ENCODE results near the gene PCSK6.

The PCSK6 gene

GRCh38 chr15:101453123-101454120 is 36.1 kb downstream of the PCSK6 start:
- H3K4me3 ChIP-seq (ENCODE audit: low read depth, low read length): no peak overlapping the region
- no peak for DNase-seq (ENCODE audit: low read depth)
- no peak for TF ChIP-seq CTCF (conservative IDR thresholded peaks at IDR 0.05; ENCODE audit: low read depth, low read length)

- no peak for DNase-seq (ENCODE audit: low read depth)
- no peak for TF ChIP-seq CTCF (conservative IDR thresholded peaks at IDR 0.05; ENCODE audit: low read depth, low read length)
- H3K4me3 ChIP-seq (ENCODE audit: low read depth, low read length): no peak overlapping the region
Observed at GRCh38 chr15:101452572-101452971, 36.9 kb downstream of the PCSK6 start.

- TF ChIP-seq CTCF (conservative IDR thresholded peaks at IDR 0.05; ENCODE audit: low read depth, low read length): no peak
- DNase-seq (ENCODE audit: low read depth): no peak
- H3K4me3 ChIP-seq (ENCODE audit: low read depth, low read length): no peak overlapping the region
Observed at GRCh38 chr15:101451846-101452245, 37.7 kb downstream of the PCSK6 start.

- DNase-seq (ENCODE audit: low read depth): peak; percentile 21
- no peak for TF ChIP-seq CTCF (conservative IDR thresholded peaks at IDR 0.05; ENCODE audit: low read depth, low read length)
- H3K4me3 ChIP-seq (ENCODE audit: low read depth, low read length): no peak overlapping the region
Observed at GRCh38 chr15:101451266-101451799, 38.2 kb downstream of the PCSK6 start.

- DNase-seq (ENCODE audit: low read depth): no peak
- TF ChIP-seq CTCF (conservative IDR thresholded peaks at IDR 0.05; ENCODE audit: low read depth, low read length): no peak
- no peak overlapping the region for H3K4me3 ChIP-seq (ENCODE audit: low read depth, low read length)
Observed at GRCh38 chr15:101450403-101451265, 38.9 kb downstream of the PCSK6 start.

- H3K4me3 ChIP-seq (ENCODE audit: low read depth, low read length): no peak overlapping the region
- DNase-seq (ENCODE audit: low read depth): no peak
- TF ChIP-seq CTCF (conservative IDR thresholded peaks at IDR 0.05; ENCODE audit: low read depth, low read length): no peak
Observed at GRCh38 chr15:101449471-101450402, 39.8 kb downstream of the PCSK6 start.
